HG03039 (cell line): ENCODE data around the gene CNPY3.

Experiments used
- ATAC-seq: cut with Tn5 transposase; IDR thresholded peaks from one replicate; pipeline ENCODE4 v1.9.1; 2021; ENCODE audit warnings: mild to moderate bottlenecking, moderate library complexity; ENCODE audit not compliant: unreplicated experiment

CNPY3 gene

GRCh38 chr6:42958125-42958524 is 28.8 kb downstream of the CNPY3 start:
- ATAC-seq = no peak

GRCh38 chr6:42959917-42960242 is 30.6 kb downstream of the CNPY3 start:
- no peak for ATAC-seq

DNA sequence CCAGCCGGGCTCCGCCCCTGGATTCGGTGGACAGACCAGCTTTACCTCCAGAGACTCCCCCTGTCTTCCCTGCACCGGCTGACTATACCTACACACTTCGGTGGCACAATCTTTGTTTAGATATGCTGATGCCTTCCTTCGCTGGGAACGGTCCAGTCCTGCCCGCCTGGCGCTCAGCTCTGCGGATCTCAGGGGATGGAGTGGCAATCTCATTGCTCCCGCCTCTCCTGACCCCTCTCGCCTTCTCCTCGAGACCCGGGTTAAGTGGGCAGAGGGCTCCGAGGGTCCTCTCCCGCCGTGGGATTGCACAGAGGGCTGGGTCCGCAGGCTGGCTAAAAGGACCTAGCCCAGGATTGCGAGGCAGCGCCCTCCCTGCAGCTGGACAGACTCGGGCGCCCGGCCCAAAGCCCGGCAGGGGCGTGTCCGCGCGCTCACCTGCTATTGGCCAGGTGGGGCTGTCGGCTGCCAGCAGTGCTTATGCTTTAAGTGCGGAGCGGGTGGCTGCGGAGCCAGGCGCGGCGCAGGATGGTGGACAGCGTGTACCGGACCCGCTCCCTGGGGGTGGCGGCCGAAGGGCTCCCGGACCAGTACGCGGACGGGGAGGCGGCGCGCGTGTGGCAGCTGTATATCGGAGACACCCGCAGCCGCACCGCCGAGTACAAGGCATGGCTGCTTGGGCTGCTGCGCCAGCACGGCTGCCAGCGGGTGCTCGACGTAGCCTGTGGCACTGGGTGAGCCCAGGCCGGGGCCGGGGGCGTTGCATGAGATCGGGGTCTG is 31.2 kb downstream of the CNPY3 start, which contains the start of gene GNMT:
Gene GNMT, plus strand, starts transcription at position 512 of the 777 bp plus-strand sequence. Its CDS starts 14 bp downstream, at position 526.
- no peak for ATAC-seq

- ATAC-seq = no peak
Observed at GRCh38 chr6:42961020-42961470, 31.8 kb downstream of the CNPY3 start.

DNA sequence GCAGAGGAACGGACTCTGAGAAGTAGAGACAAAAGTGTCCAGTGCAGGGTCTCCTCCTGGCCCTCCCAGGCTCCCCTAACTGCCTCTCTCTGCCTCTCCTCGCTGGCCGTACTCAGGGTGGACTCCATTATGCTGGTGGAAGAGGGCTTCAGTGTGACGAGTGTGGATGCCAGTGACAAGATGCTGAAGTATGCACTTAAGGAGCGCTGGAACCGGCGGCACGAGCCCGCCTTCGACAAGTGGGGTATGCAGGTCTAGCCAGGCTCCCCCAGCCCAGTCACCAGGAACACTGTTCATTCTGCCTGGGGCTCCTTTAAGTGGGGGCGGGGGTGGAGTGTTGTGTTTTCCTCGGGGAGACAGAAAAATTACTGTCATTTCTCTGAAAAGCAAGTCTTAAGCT is 32.8 kb downstream of the CNPY3 start:
- ATAC-seq = no peak

DNA sequence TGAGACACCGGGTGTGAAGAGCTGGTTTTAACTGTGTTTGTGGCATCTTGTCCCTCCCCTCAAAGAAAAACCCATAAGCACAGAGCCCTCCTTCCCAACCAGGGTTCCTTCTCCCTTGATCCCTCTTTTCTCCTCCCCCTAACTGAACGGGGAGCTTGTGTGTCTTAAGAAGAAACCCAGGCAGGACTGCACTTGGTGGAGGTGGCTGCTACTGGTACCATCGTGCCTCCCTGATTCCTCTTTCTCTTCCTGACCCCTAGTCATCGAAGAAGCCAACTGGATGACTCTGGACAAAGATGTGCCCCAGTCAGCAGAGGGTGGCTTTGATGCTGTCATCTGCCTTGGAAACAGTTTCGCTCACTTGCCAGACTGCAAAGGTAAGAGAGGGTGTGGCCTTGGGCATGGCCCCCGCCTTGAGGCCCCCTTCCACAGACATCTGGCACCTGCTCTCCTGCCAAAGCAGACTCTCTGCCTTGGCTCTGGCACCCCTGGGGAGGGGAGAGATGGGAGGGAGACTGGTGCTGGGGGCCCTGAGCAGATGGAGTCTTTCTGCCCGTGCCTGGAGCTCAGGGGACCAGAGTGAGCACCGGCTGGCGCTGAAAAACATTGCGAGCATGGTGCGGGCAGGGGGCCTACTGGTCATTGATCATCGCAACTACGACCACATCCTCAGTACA is 33.4 kb downstream of the CNPY3 start:
- ATAC-seq = no peak

- no peak for ATAC-seq
Observed at GRCh38 chr6:42963179-42963854, 34.0 kb downstream of the CNPY3 start.

DNA sequence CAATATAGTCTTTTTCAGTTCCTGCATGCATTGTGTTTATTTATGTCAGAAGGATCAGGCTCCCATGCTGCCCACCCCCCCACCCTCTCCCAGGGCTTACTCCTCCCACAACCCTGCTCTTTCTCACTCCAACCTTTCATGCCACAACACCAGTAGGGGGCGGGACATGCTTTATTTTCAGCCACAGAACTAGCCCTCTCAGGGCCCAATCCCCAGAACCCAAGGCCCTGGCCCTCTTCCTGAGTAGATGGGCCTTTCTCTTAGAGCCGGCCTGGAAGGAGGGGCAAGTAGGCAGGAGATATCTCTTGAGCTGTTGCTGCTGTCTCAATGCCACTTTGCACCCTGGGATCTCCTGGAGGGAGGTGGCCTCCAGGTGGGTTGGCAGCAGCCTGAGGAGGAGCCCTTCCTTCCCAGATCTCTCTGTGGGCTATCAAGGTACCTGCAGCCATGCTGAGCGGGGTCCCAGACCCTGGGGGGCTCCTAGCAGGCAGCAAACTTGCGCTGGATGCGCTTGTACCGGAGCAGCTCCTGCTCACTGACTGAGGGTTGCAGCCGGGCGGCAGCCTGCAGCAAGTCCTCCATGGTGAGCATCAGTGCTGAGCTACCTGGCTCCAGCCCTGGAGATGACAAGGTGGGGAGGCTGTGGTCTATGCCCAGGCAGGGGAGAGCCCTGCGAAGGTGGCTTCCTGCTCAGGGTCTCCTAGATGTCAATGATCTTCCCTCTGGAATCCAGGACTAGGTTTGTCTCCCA is 34.8 kb downstream of the CNPY3 start:
- ATAC-seq = no peak

- no peak for ATAC-seq
Observed at GRCh38 chr6:42966571-42966970, 37.3 kb downstream of the CNPY3 start.

DNA sequence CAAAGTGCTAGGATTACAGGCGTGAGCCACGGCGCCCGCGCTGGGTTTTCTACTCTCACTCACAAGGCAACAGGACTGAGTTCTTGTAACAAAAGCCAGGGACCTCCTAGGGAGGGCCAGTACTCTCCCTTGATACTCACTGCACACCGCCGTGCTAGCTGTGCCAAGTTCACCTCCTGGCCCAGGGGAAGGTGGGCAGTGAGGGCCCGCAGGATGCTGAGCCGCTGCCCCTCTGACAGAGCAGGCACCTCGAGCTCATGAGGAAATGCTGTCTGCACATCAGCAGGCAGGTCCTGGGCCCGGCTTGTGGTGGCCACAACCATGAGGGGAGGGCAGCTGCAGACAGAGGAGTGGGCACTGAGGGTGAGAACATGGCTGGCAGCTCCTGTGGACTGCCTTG is 37.9 kb downstream of the CNPY3 start:
- no peak for ATAC-seq

DNA sequence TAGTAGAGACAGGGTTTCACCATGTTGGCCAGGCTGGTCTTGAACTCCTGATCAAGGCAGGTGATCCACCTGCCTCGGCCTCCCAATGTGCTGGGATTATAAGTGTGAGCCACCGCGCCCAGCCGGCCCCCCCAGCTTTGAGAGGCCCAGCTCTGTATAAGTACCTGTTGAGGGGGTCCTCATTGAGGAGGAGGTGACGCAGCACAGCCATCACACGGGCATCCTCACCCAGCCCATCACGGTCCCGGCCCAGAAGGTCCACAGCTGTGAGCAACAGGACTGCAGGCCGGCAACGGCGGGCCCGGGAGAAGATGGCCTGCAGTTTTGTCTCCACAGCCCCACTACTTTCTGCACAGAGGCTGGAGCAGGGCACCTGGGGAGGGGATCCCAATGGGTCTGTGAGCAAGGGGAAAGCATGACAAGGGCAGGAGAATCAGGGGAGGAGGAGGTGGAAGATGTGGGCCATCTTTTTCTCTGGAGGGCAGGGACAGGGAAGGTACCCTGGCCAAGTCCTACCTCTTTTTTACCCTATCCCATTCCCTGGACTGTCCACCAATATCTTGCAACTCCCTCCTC is 38.9 kb downstream of the CNPY3 start:
- ATAC-seq = no peak

- ATAC-seq = no peak
Observed at GRCh38 chr6:42968783-42969182, 39.5 kb downstream of the CNPY3 start.

GRCh38 chr6:42969431-42969830 is 40.2 kb downstream of the CNPY3 start:
- ATAC-seq = no peak

- ATAC-seq = no peak
Observed at GRCh38 chr6:42969934-42970333, 40.7 kb downstream of the CNPY3 start.

DNA sequence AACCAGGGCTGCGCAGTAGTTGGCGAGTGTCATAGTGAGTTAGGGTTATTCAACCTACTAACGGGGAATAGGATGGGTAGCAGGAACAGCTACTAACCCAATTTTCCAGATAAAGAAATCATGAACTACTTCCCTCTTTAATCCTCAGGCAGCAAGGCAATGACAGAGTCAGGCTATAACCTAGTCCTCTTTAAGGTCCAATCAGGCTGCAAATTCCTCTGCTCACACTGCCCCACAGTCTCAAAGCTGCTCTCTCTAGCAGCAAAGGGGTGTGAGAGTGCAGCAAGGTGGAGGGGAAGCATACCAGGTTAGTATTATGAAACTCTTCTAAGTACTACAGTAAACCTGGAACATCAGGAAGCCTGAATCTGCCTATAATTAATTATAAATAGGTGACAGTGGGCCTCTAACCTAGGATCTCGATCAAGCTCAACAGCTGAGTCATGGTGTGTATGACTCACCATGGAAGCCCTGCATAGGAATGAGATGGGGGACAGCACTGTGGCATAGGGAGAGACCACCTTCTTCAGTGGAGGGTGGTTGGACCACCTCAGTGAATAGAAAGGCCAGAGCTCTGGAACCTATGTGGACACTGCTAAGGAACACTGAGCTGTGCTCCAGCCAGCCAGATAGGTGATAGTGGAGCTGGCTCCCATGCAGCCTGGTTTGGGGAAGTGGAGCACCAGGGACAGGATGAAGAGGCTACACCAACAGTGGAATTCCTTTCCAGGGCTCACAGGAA is 41.8 kb downstream of the CNPY3 start:
- no peak for ATAC-seq

GRCh38 chr6:42971746-42972327 is 42.6 kb downstream of the CNPY3 start:
- ATAC-seq = no peak

DNA sequence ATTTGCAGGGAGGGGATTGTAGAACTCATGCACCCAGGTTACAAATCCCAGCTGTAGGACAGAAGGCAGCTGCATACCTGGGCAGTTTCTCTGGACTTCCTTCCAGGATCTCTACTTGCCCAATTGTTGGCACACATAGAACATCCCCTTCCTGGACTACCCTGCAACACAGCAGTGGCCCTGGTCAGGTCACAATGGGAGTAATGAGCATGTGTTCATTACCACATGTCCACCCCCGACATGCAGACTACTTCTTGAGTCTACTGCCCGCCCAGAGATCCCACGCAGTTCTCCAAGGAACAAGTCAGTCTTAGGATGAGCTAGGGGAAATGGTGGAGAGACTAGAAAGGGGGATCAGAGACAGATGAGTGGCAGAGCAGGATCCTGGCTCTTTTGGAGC is 44.6 kb downstream of the CNPY3 start:
- ATAC-seq = no peak

GRCh38 chr6:42974919-42975505 is 45.7 kb downstream of the CNPY3 start:
- no peak for ATAC-seq

DNA sequence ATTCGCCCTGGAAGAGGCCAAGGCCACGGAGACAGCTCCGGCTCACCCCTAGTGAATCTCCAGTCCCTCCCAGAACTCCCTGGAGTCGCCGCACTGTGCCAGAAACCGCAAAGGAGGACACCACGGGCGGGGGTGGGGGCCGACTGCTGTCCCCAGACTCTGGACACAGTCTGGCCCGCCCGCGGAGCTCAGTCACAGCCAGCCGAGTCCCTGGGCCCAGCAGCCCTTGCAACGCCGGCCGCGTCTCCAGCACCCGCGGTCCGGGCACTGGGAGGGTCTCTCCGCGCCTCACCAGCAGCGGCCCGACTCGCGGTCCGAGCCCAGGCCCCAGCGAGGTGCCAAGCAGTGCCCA is 49.2 kb downstream of the CNPY3 start:
- ATAC-seq = peak; percentile 28
